ENCODE data around the gene MAP2K6. TPM values are rescaled to one million over a fixed set of nuclear protein-coding genes. Genes with fewer than 3 reads are reported as not detected.

MAP2K6 gene
- polyA plus RNA-seq, 1 donor (not counting 4 experiments of a cell fraction or from before 2014, with no cell fraction given) = 0.39 TPM

DNA sequence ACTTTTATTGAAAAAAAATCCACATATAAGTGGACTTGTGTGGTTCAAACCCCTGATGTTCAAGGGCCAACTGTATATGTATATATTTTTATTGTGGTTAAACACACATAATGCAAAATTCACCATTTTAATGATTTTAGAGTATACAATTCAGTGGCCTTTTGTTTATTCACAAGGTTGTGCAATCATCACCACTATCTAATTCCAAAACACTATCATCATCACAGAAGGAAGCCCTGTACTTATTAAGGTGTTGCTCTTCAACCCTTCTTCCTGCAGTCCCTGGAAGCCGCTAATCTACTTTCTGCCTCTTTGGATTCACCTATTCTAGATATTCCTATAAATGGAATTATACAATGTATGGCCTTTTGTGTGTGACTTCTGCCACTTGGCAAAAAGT lies 23.0 kb downstream of the MAP2K6 start:
- H2AFZ ChIP-seq (ENCODE audit: control insufficient read depth, low read length) = no peak overlapping the region
- no peak overlapping the region for H3K27ac ChIP-seq (ENCODE audit: control insufficient read depth, insufficient read depth, low read length)
- FAIRE-seq (no peak), DNase-seq (ENCODE audit: low read depth, low spot score) (no peak)
- TF ChIP-seq EZH2 (IDR thresholded peaks at IDR 0.05; ENCODE audit: low read length) = no peak
- TF ChIP-seq, protein P1, sequence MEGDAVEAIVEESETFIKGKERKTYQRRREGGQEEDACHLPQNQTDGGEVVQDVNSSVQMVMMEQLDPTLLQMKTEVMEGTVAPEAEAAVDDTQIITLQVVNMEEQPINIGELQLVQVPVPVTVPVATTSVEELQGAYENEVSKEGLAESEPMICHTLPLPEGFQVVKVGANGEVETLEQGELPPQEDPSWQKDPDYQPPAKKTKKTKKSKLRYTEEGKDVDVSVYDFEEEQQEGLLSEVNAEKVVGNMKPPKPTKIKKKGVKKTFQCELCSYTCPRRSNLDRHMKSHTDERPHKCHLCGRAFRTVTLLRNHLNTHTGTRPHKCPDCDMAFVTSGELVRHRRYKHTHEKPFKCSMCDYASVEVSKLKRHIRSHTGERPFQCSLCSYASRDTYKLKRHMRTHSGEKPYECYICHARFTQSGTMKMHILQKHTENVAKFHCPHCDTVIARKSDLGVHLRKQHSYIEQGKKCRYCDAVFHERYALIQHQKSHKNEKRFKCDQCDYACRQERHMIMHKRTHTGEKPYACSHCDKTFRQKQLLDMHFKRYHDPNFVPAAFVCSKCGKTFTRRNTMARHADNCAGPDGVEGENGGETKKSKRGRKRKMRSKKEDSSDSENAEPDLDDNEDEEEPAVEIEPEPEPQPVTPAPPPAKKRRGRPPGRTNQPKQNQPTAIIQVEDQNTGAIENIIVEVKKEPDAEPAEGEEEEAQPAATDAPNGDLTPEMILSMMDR (optimal IDR thresholded peaks at IDR 0.05 in 1 of 3, IDR thresholded peaks at IDR 0.05 in 1 of 3, conservative IDR thresholded peaks at IDR 0.05 in 1 of 3; ENCODE audit: extremely low read depth in 1 of 3, insufficient read depth in 2 of 3, low read length in 3 of 3) = no peak
- no peaks in the 10 kb centered on the region for H3K27me3 ChIP-seq (ENCODE audit: control insufficient read depth, extremely low read depth, insufficient read depth, low read length)
- no peaks in the 10 kb centered on the region for H3K79me2 ChIP-seq (ENCODE audit: control insufficient read depth, insufficient read depth, low read length)
- H4K20me1 ChIP-seq (ENCODE audit: control insufficient read depth, extremely low read depth, insufficient read depth, low read length) = no peaks in the 10 kb centered on the region
- H3K36me3 ChIP-seq (ENCODE audit: control insufficient read depth in 2 of 2, extremely low read depth in 1 of 2, insufficient read depth in 2 of 2, low read length in 2 of 2) = no peaks in the 10 kb centered on the region
- no peak overlapping the region for H3K4me3 ChIP-seq (ENCODE audit: control insufficient read depth in 2 of 3, extremely low read depth in 1 of 3, insufficient read depth in 2 of 3, low read depth in 1 of 3, low read length in 3 of 3)
- no peaks in the 10 kb centered on the region for H3K9me3 ChIP-seq (ENCODE audit: control insufficient read depth, low read depth, low read length)
- peaks cover 7% of the 10 kb centered on the region for H3K4me1 ChIP-seq (ENCODE audit: control insufficient read depth, extremely low read depth, insufficient read depth, low read length)
- H3K9ac ChIP-seq (ENCODE audit: control insufficient read depth, extremely low read depth, insufficient read depth, low read length) = no peak overlapping the region
- dilution Hi-C loops (cut with MboI; ENCODE audit: extremely low pct_ligation_motif_present, low sequenced_read_pairs) = no loop called here
- no peaks in the 10 kb centered on the region for H3K9me1 ChIP-seq (ENCODE audit: control insufficient read depth, extremely low read depth, insufficient read depth, low read length)
- no peak overlapping the region for H3K4me2 ChIP-seq (ENCODE audit: control insufficient read depth, extremely low read depth, insufficient read depth, low read depth, low read length)

DNA sequence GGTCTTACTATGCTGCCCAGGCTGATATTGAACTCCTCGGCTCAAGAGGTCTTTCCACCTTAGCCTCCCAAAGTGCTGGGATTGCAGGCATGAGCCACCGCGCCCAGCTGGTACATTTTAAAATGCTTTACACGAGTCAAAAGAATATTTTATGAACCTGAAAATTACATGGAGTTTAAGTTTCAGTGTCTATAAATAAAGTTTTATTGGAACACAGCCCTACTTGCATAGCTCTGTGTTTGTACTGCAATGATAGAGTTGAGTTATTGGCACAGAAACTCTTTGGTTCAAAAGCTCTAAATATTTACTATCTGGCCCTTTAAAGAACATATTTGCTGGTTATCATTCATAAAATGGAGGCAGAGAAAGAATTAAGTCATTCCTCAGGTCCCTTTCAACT lies 24.3 kb downstream of the MAP2K6 start:
- H2AFZ ChIP-seq (ENCODE audit: control insufficient read depth, low read length) = no peak overlapping the region
- no peaks in the 10 kb centered on the region for H4K20me1 ChIP-seq (ENCODE audit: control insufficient read depth, extremely low read depth, insufficient read depth, low read length)
- H3K27me3 ChIP-seq (ENCODE audit: control insufficient read depth, extremely low read depth, insufficient read depth, low read length) = no peaks in the 10 kb centered on the region
- no peak overlapping the region for H3K4me3 ChIP-seq (ENCODE audit: control insufficient read depth in 2 of 3, extremely low read depth in 1 of 3, insufficient read depth in 2 of 3, low read depth in 1 of 3, low read length in 3 of 3)
- H3K9me3 ChIP-seq (ENCODE audit: control insufficient read depth, low read depth, low read length) = no peaks in the 10 kb centered on the region
- peaks cover 7% of the 10 kb centered on the region for H3K4me1 ChIP-seq (ENCODE audit: control insufficient read depth, extremely low read depth, insufficient read depth, low read length)
- no peak for TF ChIP-seq EZH2 (IDR thresholded peaks at IDR 0.05; ENCODE audit: low read length)
- TF ChIP-seq, protein P1 (optimal IDR thresholded peaks at IDR 0.05 in 1 of 3, IDR thresholded peaks at IDR 0.05 in 1 of 3, conservative IDR thresholded peaks at IDR 0.05 in 1 of 3; ENCODE audit: extremely low read depth in 1 of 3, insufficient read depth in 2 of 3, low read length in 3 of 3) = no peak
- DNase-seq (ENCODE audit: low read depth, low spot score) (no peak), FAIRE-seq (no peak)
- no peaks in the 10 kb centered on the region for H3K9me1 ChIP-seq (ENCODE audit: control insufficient read depth, extremely low read depth, insufficient read depth, low read length)
- no peak overlapping the region for H3K4me2 ChIP-seq (ENCODE audit: control insufficient read depth, extremely low read depth, insufficient read depth, low read depth, low read length)
- dilution Hi-C loops (cut with MboI; ENCODE audit: extremely low pct_ligation_motif_present, low sequenced_read_pairs) = no loop called here
- H3K27ac ChIP-seq (ENCODE audit: control insufficient read depth, insufficient read depth, low read length) = no peak overlapping the region
- H3K36me3 ChIP-seq (ENCODE audit: control insufficient read depth in 2 of 2, extremely low read depth in 1 of 2, insufficient read depth in 2 of 2, low read length in 2 of 2) = no peaks in the 10 kb centered on the region
- H3K9ac ChIP-seq (ENCODE audit: control insufficient read depth, extremely low read depth, insufficient read depth, low read length) = no peak overlapping the region
- no peaks in the 10 kb centered on the region for H3K79me2 ChIP-seq (ENCODE audit: control insufficient read depth, insufficient read depth, low read length)

Data from keratinocyte (primary cell).